Endodermal cell (in vitro differentiated cells): Measurements from ENCODE around the gene PHLDA1. TPM values are rescaled to one million over a fixed set of nuclear protein-coding genes. Genes with fewer than 3 reads are reported as not detected.

Experiments used
- DNase-seq: peaks from one replicate; pipeline ENCODE4 v3.0.0-alpha.2; 2017
- H3K27ac ChIP-seq: 2 replicates; pipeline ENCODE4 v1.5.1; 2013; ENCODE audit warnings: mild to moderate bottlenecking, low read depth, low read length, moderate library complexity
- H3K27me3 ChIP-seq: 2 replicates; pipeline ENCODE4 v1.6.1; 2013; ENCODE audit warnings: mild to moderate bottlenecking, low read length, moderate library complexity; ENCODE audit not compliant: insufficient read depth, control insufficient read depth, poor library complexity, severe bottlenecking
- H3K36me3 ChIP-seq: 2 replicates; pipeline ENCODE4 v1.7.0; 2013; ENCODE audit warnings: mild to moderate bottlenecking, low read length, moderate library complexity; ENCODE audit not compliant: control insufficient read depth, insufficient read depth
- H3K4me1 ChIP-seq: one replicate; pipeline ENCODE4 v1.7.0; 2013; ENCODE audit warnings: low read length; ENCODE audit not compliant: control insufficient read depth, insufficient read depth
- H3K4me3 ChIP-seq: 2 replicates; pipeline ENCODE4 v1.5.1; 2013; ENCODE audit warnings: mild to moderate bottlenecking, low read length, moderate library complexity
- H3K9ac ChIP-seq: 2 replicates; pipeline ENCODE4 v1.6.1; 2013; ENCODE audit warnings: mild to moderate bottlenecking, low read length, moderate library complexity; ENCODE audit not compliant: poor library complexity, severe bottlenecking; ENCODE audit errors: extremely low read depth
- H3K9me3 ChIP-seq: 2 replicates; pipeline ENCODE4 v1.6.1; 2013; ENCODE audit warnings: mild to moderate bottlenecking, low read length, moderate library complexity; ENCODE audit not compliant: control insufficient read depth
- H3K27ac Mint-ChIP-seq: 2 replicates; pipeline ENCODE4 v1.8.0; 2020; ENCODE audit warnings: mixed read lengths
- H3K27me3 Mint-ChIP-seq: 2 replicates; pipeline ENCODE4 v1.8.0; 2021; ENCODE audit warnings: mild to moderate bottlenecking, mixed read lengths; ENCODE audit not compliant: insufficient read depth
- H3K36me3 Mint-ChIP-seq: 2 replicates; pipeline ENCODE4 v1.8.0; 2020; ENCODE audit warnings: low read depth, mixed read lengths
- H3K4me1 Mint-ChIP-seq: 2 replicates; pipeline ENCODE4 v1.8.0; 2020; ENCODE audit warnings: mixed read lengths
- H3K4me3 Mint-ChIP-seq: 2 replicates; pipeline ENCODE4 v1.8.0; 2020; ENCODE audit warnings: mild to moderate bottlenecking, moderate library complexity, mixed read lengths
- H3K9me3 Mint-ChIP-seq: 2 replicates; pipeline ENCODE4 v1.8.0; 2020; ENCODE audit warnings: mild to moderate bottlenecking, mixed read lengths
- WGBS, 2 experiments: methylation state at CpG; one replicate each; pipeline versions ENCODE4 v1.1.5 to v1.1.7; 2013; ENCODE audit warnings: missing lambda C conversion rate in 2 of 2, mixed read lengths in 1 of 2; ENCODE audit not compliant: insufficient coverage in 1 of 2, insufficient read length in 1 of 2; 5-methylcytosine and 5-hydroxymethylcytosine counted together
- total RNA-seq, 2 donors: library from RNA; stranded (reverse); fragmentation: NEBNext Ultra II Directional in 1 of 2; extraction: Animal tissue kit (Norgen Biotek cat#: 25700) in 1 of 2; gene quantifications; 2 replicates in 1 of 2; 3 replicates in 1 of 2; pipeline ENCODE4 v1.2.1, GENCODE V29; 2021
- TF ChIP-seq, protein P1 (sequence below): fragments of 200-600 bp; sonication (generic); conservative IDR thresholded peaks from 2 replicates; pipeline ENCODE4 v1.5.0; 2021; ENCODE audit warnings: antibody characterized with exemption, mild to moderate bottlenecking

PHLDA1 gene
- total RNA-seq, 2 donors from 2014 or later: 3.7 to 16.2 TPM

DNA sequence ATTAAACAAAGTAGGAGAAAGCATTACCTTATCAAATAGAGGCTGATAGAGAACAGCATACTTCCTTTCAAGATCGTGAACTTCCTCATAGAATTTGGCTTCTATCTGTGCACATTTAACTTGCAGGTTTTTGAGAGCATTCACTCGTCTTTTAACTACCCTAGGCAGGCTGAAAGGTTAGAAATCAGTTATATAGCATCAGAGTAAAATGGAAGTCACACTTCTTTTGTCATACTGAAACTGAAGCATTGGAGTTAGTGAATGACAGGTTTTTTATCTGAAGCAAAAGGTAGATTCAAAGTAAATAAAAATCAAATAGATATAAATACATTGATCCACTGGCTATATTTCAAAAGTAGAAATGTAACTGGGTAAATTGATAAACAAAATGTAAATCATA is 28.5 kb upstream of the PHLDA1 start:
- 69 to 80% methylated on average over 2 of the region's 2 CpGs for WGBS, 2 experiments
- H3K4me1 Mint-ChIP-seq: peaks cover 4% of the 10 kb centered on the region
- H3K9me3 ChIP-seq: peaks cover 7% of the 10 kb centered on the region
- no peaks in the 10 kb centered on the region for H3K27me3 ChIP-seq
- no peak for DNase-seq
- no peak overlapping the region for H3K27ac Mint-ChIP-seq
- H3K4me1 ChIP-seq: no peaks in the 10 kb centered on the region
- TF ChIP-seq, protein P1, sequence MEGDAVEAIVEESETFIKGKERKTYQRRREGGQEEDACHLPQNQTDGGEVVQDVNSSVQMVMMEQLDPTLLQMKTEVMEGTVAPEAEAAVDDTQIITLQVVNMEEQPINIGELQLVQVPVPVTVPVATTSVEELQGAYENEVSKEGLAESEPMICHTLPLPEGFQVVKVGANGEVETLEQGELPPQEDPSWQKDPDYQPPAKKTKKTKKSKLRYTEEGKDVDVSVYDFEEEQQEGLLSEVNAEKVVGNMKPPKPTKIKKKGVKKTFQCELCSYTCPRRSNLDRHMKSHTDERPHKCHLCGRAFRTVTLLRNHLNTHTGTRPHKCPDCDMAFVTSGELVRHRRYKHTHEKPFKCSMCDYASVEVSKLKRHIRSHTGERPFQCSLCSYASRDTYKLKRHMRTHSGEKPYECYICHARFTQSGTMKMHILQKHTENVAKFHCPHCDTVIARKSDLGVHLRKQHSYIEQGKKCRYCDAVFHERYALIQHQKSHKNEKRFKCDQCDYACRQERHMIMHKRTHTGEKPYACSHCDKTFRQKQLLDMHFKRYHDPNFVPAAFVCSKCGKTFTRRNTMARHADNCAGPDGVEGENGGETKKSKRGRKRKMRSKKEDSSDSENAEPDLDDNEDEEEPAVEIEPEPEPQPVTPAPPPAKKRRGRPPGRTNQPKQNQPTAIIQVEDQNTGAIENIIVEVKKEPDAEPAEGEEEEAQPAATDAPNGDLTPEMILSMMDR: no peak
- H3K27ac ChIP-seq: no peak overlapping the region
- no peak overlapping the region for H3K4me3 Mint-ChIP-seq
- no peaks in the 10 kb centered on the region for H3K27me3 Mint-ChIP-seq
- peaks cover 95% of the 10 kb centered on the region for H3K36me3 ChIP-seq
- H3K36me3 Mint-ChIP-seq: peaks cover 79% of the 10 kb centered on the region
- peaks cover 4% of the 10 kb centered on the region for H3K9me3 Mint-ChIP-seq
- H3K9ac ChIP-seq: no peak overlapping the region
- no peak overlapping the region for H3K4me3 ChIP-seq

DNA sequence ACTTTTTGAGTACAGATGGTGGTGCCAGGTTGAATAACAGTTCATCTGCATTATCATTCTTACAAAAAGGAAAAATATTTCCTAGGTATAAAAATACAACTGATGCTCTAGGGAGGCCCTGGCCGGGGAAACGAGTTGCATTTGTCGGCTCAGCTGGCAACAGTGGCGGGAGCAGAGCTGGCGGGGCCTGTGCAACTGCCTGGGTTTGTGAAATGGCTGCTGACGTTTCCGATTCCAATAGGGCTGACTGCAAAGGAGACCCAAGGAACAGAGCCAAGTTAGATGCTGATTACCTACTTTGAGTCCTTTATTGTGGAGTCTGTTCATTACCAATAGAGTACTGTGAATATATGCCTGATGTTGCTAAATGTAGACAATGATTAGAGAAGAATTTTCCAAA is 25.8 kb upstream of the PHLDA1 start:
- Histone ChIP-seq H3K36me3 (peaks cover 96% of the 10 kb centered on the region), H3K27ac (no peak overlapping the region), H3K9me3 (no peaks in the 10 kb centered on the region), H3K4me3 (no peak overlapping the region), H3K27me3 (no peaks in the 10 kb centered on the region), H3K4me1 (no peaks in the 10 kb centered on the region), H3K9ac (no peak overlapping the region)
- Mint-ChIP-seq H3K4me1 (peaks cover 4% of the 10 kb centered on the region), H3K36me3 (peaks cover 82% of the 10 kb centered on the region), H3K27me3 (no peaks in the 10 kb centered on the region), H3K4me3 (no peak overlapping the region), H3K9me3 (no peaks in the 10 kb centered on the region), H3K27ac (peak overlapping the region; percentile 47)
- TF ChIP-seq, protein P1: no peak
- 96 to 100% methylated on average over 1 to 7 of the region's 7 CpGs for WGBS, 2 experiments
- DNase-seq: no peak

DNA sequence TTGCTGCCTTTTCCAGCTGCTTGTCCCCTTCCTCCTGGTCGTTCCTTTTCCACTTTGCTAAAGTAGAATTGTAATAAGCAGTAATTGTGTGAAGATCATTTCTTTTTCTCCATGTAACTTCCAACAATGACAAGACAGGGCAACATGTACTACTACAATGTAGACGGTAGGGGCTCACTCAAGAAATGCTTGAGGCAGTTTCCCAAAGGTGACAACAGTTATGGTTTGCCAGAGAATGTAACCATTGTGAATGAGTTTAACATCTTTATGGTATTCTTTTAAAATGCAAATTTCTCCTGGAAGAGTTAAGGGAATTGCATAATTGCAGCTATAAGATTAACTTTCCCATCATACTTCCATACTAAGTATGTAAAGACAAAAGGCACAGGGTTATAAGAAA is 23.8 kb upstream of the PHLDA1 start:
- TF ChIP-seq, protein P1: peak; percentile 53
- H3K9me3 ChIP-seq: no peaks in the 10 kb centered on the region
- H3K4me1 Mint-ChIP-seq: peaks cover 4% of the 10 kb centered on the region
- H3K27me3 Mint-ChIP-seq: no peaks in the 10 kb centered on the region
- H3K27ac ChIP-seq: no peak overlapping the region
- H3K36me3 ChIP-seq: peaks cover 94% of the 10 kb centered on the region
- no peak overlapping the region for H3K27ac Mint-ChIP-seq
- no peaks in the 10 kb centered on the region for H3K4me1 ChIP-seq
- no peak overlapping the region for H3K4me3 Mint-ChIP-seq
- H3K27me3 ChIP-seq: no peaks in the 10 kb centered on the region
- no peak for DNase-seq
- no peak overlapping the region for H3K9ac ChIP-seq
- no peaks in the 10 kb centered on the region for H3K9me3 Mint-ChIP-seq
- no peak overlapping the region for H3K4me3 ChIP-seq
- peaks cover 80% of the 10 kb centered on the region for H3K36me3 Mint-ChIP-seq
- WGBS, 2 experiments: 71 to 83% methylated on average over 1 of the region's 2 CpGs
